Aorta (tissue), 5 donors: ENCODE measurements around the gene PLA2R1. TPM values are rescaled to one million over a fixed set of nuclear protein-coding genes. Genes with fewer than 3 reads are reported as not detected.
A peak's percentile ranks its signal among the peaks of the same experiment; 100 is the strongest.
"Not testable (repeated sequence)": the region's sequence is repeated elsewhere in the genome, so short reads cannot be mapped to it uniquely, and the experiment has no call there.

Experiments
- ATAC-seq: fragments of 200-7000 bp; cut with Tn5 transposase; one replicate; pipeline ENCODE4 v1.9.1; 2022; ENCODE audit warnings: moderate library complexity; ENCODE audit not compliant: low FRiP score
- DNase-seq, 2 donors: peaks; one replicate each; pipeline ENCODE4 v3.0.0-alpha.2; 2020
- H3K27ac ChIP-seq, 2 donors: one replicate each; pipeline ENCODE4 v1.5.1; 2013; ENCODE audit warnings: low read length in 2 of 2, mild to moderate bottlenecking in 2 of 2, moderate library complexity in 2 of 2, control low read depth in 1 of 2, inconsistent platforms in 1 of 2, low read depth in 1 of 2
- H3K27me3 ChIP-seq, 2 donors: one replicate each; pipeline ENCODE4 v1.6.1; 2013; ENCODE audit warnings: control low read depth in 1 of 2, low read length in 1 of 2, mild to moderate bottlenecking in 1 of 2, moderate library complexity in 1 of 2; ENCODE audit not compliant: insufficient read depth in 2 of 2, control insufficient read depth in 1 of 2
- H3K36me3 ChIP-seq, 2 donors: one replicate each; pipeline ENCODE4 v1.6.1; 2013; ENCODE audit warnings: control low read depth in 1 of 2, low read length in 1 of 2, mild to moderate bottlenecking in 1 of 2; ENCODE audit not compliant: insufficient read depth in 2 of 2, control insufficient read depth in 1 of 2
- H3K4me1 ChIP-seq, 2 donors: one replicate each; pipeline ENCODE4 v1.6.1; 2013; ENCODE audit warnings: low read length in 2 of 2, control low read depth in 1 of 2, mild to moderate bottlenecking in 1 of 2, moderate library complexity in 1 of 2; ENCODE audit not compliant: insufficient read depth in 2 of 2, control insufficient read depth in 1 of 2
- H3K4me3 ChIP-seq, 2 donors: one replicate each; pipeline ENCODE4 v1.5.1; 2013; ENCODE audit warnings: low read length in 2 of 2, control low read depth in 1 of 2, mild to moderate bottlenecking in 1 of 2
- H3K9me3 ChIP-seq: one replicate; pipeline ENCODE4 v1.6.1; 2013; ENCODE audit warnings: mild to moderate bottlenecking, low read length; ENCODE audit not compliant: control insufficient read depth
- WGBS, 2 donors: extraction: QIAGEN DNeasy Blood & Tissue Kit; methylation state at CpG; one replicate each; pipeline ENCODE4 v1.1.7; 2013; 5-methylcytosine and 5-hydroxymethylcytosine counted together
- intact Hi-C, 2 donors: fragments of 100-400 bp; cut with DNase I; formaldehyde crosslinking; loops; one replicate each; pipeline versions ENCODE4 v1.14.2 to v1.15.0; 2022
- polyA plus RNA-seq, 2 donors: library from polyadenylated mRNA; stranded (reverse); fragments of 200-250 nt; gene quantifications; one replicate each; pipeline ENCODE4 v1.2.3, GENCODE V29; 2013
- total RNA-seq, 2 donors: library from RNA; stranded (reverse); fragmentation: NEBNext Ultra II Directional; extraction: Animal tissue kit (Norgen Biotek cat#: 25700); gene quantifications; one replicate each; pipeline ENCODE4 v1.2.1, GENCODE V29; 2021
- donor health status: healthy with polysubstance abuse.
- donor health status: Bipolar disorder and iron deficiency.
- donor health status: DM: no; HTN: no; CAD: no.
- donor health status: DM: no; HTN: no; CAD: no.
- donor health status: DM: yes; HTN: yes; CAD: no.

PLA2R1 gene
- total and polyA plus RNA-seq, 4 donors = 7.9 to 34.9 (median 30.0) TPM

GRCh38 chr2:160043265-160043664 is 19.1 kb downstream of the PLA2R1 start:
- intact Hi-C loops = no loop called here
- DNase-seq (no peak), ATAC-seq (no peak)
- no peaks in the 10 kb centered on the region for H3K9me3 ChIP-seq
- 78 to 85% methylated on average over 5 of the region's 5 CpGs for WGBS, 2 donors
- no peak overlapping the region for H3K27ac ChIP-seq
- H3K4me1 ChIP-seq = peaks cover 0 to 4% of the 10 kb centered on the region in 2 donors
- no peak overlapping the region for H3K4me3 ChIP-seq
- H3K27me3 ChIP-seq = no peaks in the 10 kb centered on the region
- H3K36me3 ChIP-seq = peaks cover 0 to 3% of the 10 kb centered on the region in 2 donors

GRCh38 chr2:160042054-160042453 is 20.4 kb downstream of the PLA2R1 start:
- no peak for ATAC-seq
- 93 to 94% methylated on average over 7 of the region's 7 CpGs for WGBS, 2 donors
- intact Hi-C loops = no loop called here
- Histone ChIP-seq H3K9me3 (no peaks in the 10 kb centered on the region), H3K36me3 (peaks cover 0 to 3% of the 10 kb centered on the region in 2 donors), H3K4me3 (no peak overlapping the region), H3K27ac (no peak overlapping the region), H3K27me3 (no peaks in the 10 kb centered on the region), H3K4me1 (peaks cover 0 to 4% of the 10 kb centered on the region in 2 donors)
- DNase-seq = no peak

- peaks cover 1 to 3% of the 10 kb centered on the region in 2 donors for H3K36me3 ChIP-seq
- no peak overlapping the region for H3K27ac ChIP-seq
- no peak overlapping the region for H3K4me3 ChIP-seq
- no peak for ATAC-seq
- intact Hi-C loops = no loop called here
- no peaks in the 10 kb centered on the region for H3K9me3 ChIP-seq
- H3K4me1 ChIP-seq = peaks cover 0 to 4% of the 10 kb centered on the region in 2 donors
- DNase-seq = no peak
- H3K27me3 ChIP-seq = no peaks in the 10 kb centered on the region
Observed at GRCh38 chr2:160041091-160041490, 21.3 kb downstream of the PLA2R1 start.

- DNase-seq = peak in 1 of 2 donors; percentile 81
- 45 to 46% methylated on average over 6 of the region's 6 CpGs for WGBS, 2 donors
- Histone ChIP-seq H3K27ac (no peak overlapping the region), H3K9me3 (no peaks in the 10 kb centered on the region), H3K4me3 (no peak overlapping the region), H3K27me3 (no peaks in the 10 kb centered on the region), H3K4me1 (peaks cover 0 to 4% of the 10 kb centered on the region in 2 donors), H3K36me3 (peaks cover 1 to 3% of the 10 kb centered on the region in 2 donors)
- ATAC-seq = peak; percentile 44
- intact Hi-C loops = no loop called here
Observed at GRCh38 chr2:160039166-160039903, 23.1 kb downstream of the PLA2R1 start.

- DNase-seq, ATAC-seq, H3K36me3 ChIP-seq, H3K9me3 ChIP-seq, H3K4me3 ChIP-seq, intact Hi-C loops, H3K27me3 ChIP-seq, H3K4me1 ChIP-seq, H3K27ac ChIP-seq: not testable (repeated sequence)
- WGBS, 2 donors = 96 to 97% methylated on average over 8 of the region's 8 CpGs
Observed at GRCh38 chr2:160038662-160039061, 23.8 kb downstream of the PLA2R1 start.

- ATAC-seq (no peak), DNase-seq (no peak)
- intact Hi-C loops = no loop called here
- no peak overlapping the region for H3K27ac ChIP-seq
- peaks cover 0 to 4% of the 10 kb centered on the region in 2 donors for H3K4me1 ChIP-seq
- no peak overlapping the region for H3K4me3 ChIP-seq
- 68 to 70% methylated on average over 3 of the region's 3 CpGs for WGBS, 2 donors
- H3K36me3 ChIP-seq = peaks cover 0 to 1% of the 10 kb centered on the region in 2 donors
- no peaks in the 10 kb centered on the region for H3K9me3 ChIP-seq
- H3K27me3 ChIP-seq = no peaks in the 10 kb centered on the region
Observed at GRCh38 chr2:160036736-160037135, 25.7 kb downstream of the PLA2R1 start.

- DNase-seq = no peak
- no peaks in the 10 kb centered on the region for H3K9me3 ChIP-seq
- no peak overlapping the region for H3K4me3 ChIP-seq
- no peaks in the 10 kb centered on the region for H3K27me3 ChIP-seq
- peaks cover 0 to 1% of the 10 kb centered on the region in 2 donors for H3K36me3 ChIP-seq
- H3K4me1 ChIP-seq = peaks cover 1 to 4% of the 10 kb centered on the region in 2 donors
- intact Hi-C loops = no loop called here
- no peak for ATAC-seq
- H3K27ac ChIP-seq = no peak overlapping the region
- 97 to 98% methylated on average over 1 of the region's 1 CpG for WGBS, 2 donors
Observed at GRCh38 chr2:160035125-160035524, 27.3 kb downstream of the PLA2R1 start.

- WGBS, 2 donors = 89 to 93% methylated on average over 6 of the region's 6 CpGs
- H3K27ac ChIP-seq = no peak overlapping the region
- DNase-seq (no peak), ATAC-seq (no peak)
- H3K4me1 ChIP-seq = peaks cover under 1 to 2% of the 10 kb centered on the region in 2 donors
- no peaks in the 10 kb centered on the region for H3K27me3 ChIP-seq
- peaks cover 0 to 1% of the 10 kb centered on the region in 2 donors for H3K36me3 ChIP-seq
- intact Hi-C loops = no loop called here
- H3K9me3 ChIP-seq = no peaks in the 10 kb centered on the region
- H3K4me3 ChIP-seq = no peak overlapping the region
Observed at GRCh38 chr2:160034396-160034795, 28.0 kb downstream of the PLA2R1 start.

GRCh38 chr2:160033732-160034392 is 28.6 kb downstream of the PLA2R1 start:
- no peak for ATAC-seq

More at GRCh38 chr2:160033732-160034392, 28.6 kb downstream of the PLA2R1 start:
- Histone ChIP-seq H3K9me3 (no peaks in the 10 kb centered on the region), H3K4me1 (peaks cover 0 to 2% of the 10 kb centered on the region in 2 donors), H3K36me3 (peaks cover 0 to 1% of the 10 kb centered on the region in 2 donors), H3K27me3 (no peaks in the 10 kb centered on the region), H3K4me3 (no peak overlapping the region), H3K27ac (no peak overlapping the region)
- intact Hi-C loops = no loop called here
- no peak for DNase-seq
- 69 to 72% methylated on average over 2 of the region's 2 CpGs for WGBS, 2 donors
